ENCODE results near the gene HPS4. TPM values are rescaled to one million over a fixed set of nuclear protein-coding genes. Genes with fewer than 3 reads are reported as not detected.

Gene HPS4
- total RNA-seq, 1 donor from 2014 or later, result 95.5 TPM

- H3K4me1 Mint-ChIP-seq, result peaks cover 43% of the 10 kb centered on the region
- no peak overlapping the region for H3K27ac ChIP-seq
Measured at GRCh38 chr22:26477341-26477731, 6.2 kb downstream of the HPS4 start.

GRCh38 chr22:26476705-26477340 lies 6.8 kb downstream of the HPS4 start:
- Histone ChIP-seq H3K9ac (no peak overlapping the region), H3K27ac (no peak overlapping the region), H3K4me1 (peaks cover 10% of the 10 kb centered on the region), H3K79me2 (ENCODE audit: low read depth) (peaks cover 39% of the 10 kb centered on the region), H3F3A (ENCODE audit: low read depth) (no peaks in the 10 kb centered on the region), H3K36me3 (no peaks in the 10 kb centered on the region), H4K20me1 (ENCODE audit: low read depth) (peaks cover 4% of the 10 kb centered on the region), H3K27me3 (no peaks in the 10 kb centered on the region), H2AFZ (replicated peaks) (no peak overlapping the region), H3K4me2 (no peak overlapping the region), H3K9me3 (ENCODE audit: low read depth) (no peaks in the 10 kb centered on the region), H3K4me3 (no peak overlapping the region)
- no peak for DNase-seq (ENCODE audit: low spot score)
- Mint-ChIP-seq H3K27ac (peak overlapping the region; percentile 82), H3K36me3 (peaks cover 21% of the 10 kb centered on the region), H3K27me3 (ENCODE audit: insufficient read depth, low read depth) (peaks cover 3% of the 10 kb centered on the region), H3K4me1 (peaks cover 39% of the 10 kb centered on the region), H3K9me3 (no peaks in the 10 kb centered on the region), H3K4me3 (peak overlapping the region; percentile 44)
- TF ChIP-seq EZH2phosphoT487 (IDR thresholded peaks at IDR 0.05) (no peak), EZH2 (IDR thresholded peaks at IDR 0.05) (no peak), CTCF (IDR thresholded peaks at IDR 0.05) (no peak)

More at GRCh38 chr22:26477341-26477731, 6.2 kb downstream of the HPS4 start:
- Histone ChIP-seq H3K4me1 (peaks cover 10% of the 10 kb centered on the region), H3K27me3 (no peaks in the 10 kb centered on the region), H3K79me2 (ENCODE audit: low read depth) (peaks cover 44% of the 10 kb centered on the region), H3K9me3 (ENCODE audit: low read depth) (no peaks in the 10 kb centered on the region), H3K9ac (no peak overlapping the region), H4K20me1 (ENCODE audit: low read depth) (peaks cover 4% of the 10 kb centered on the region), H3K36me3 (no peaks in the 10 kb centered on the region), H3K4me3 (no peak overlapping the region), H2AFZ (replicated peaks) (no peak overlapping the region), H3F3A (ENCODE audit: low read depth) (no peaks in the 10 kb centered on the region), H3K4me2 (no peak overlapping the region)
- TF ChIP-seq EZH2 (IDR thresholded peaks at IDR 0.05) (no peak), EZH2phosphoT487 (IDR thresholded peaks at IDR 0.05) (no peak), CTCF (IDR thresholded peaks at IDR 0.05) (no peak)
- H3K27ac Mint-ChIP-seq, result peak overlapping the region; percentile 50
- DNase-seq (ENCODE audit: low spot score), result no peak
- H3K9me3 Mint-ChIP-seq, result no peaks in the 10 kb centered on the region
- no peak overlapping the region for H3K4me3 Mint-ChIP-seq
- peaks cover 3% of the 10 kb centered on the region for H3K27me3 Mint-ChIP-seq (ENCODE audit: insufficient read depth, low read depth)
- H3K36me3 Mint-ChIP-seq, result peaks cover 21% of the 10 kb centered on the region

GRCh38 chr22:26474682-26475081 lies 8.9 kb downstream of the HPS4 start:
- no peak for DNase-seq (ENCODE audit: low spot score)
- H3K4me1 ChIP-seq, result peaks cover 6% of the 10 kb centered on the region
- peaks cover 4% of the 10 kb centered on the region for H4K20me1 ChIP-seq (ENCODE audit: low read depth)
- peaks cover 18% of the 10 kb centered on the region for H3K79me2 ChIP-seq (ENCODE audit: low read depth)
- H3K4me3 Mint-ChIP-seq, result no peak overlapping the region
- no peak overlapping the region for H3K4me2 ChIP-seq
- peaks cover 23% of the 10 kb centered on the region for H3K4me1 Mint-ChIP-seq
- no peaks in the 10 kb centered on the region for H3K9me3 ChIP-seq (ENCODE audit: low read depth)
- no peaks in the 10 kb centered on the region for H3F3A ChIP-seq (ENCODE audit: low read depth)
- H3K36me3 Mint-ChIP-seq, result peaks cover 27% of the 10 kb centered on the region
- H3K27ac ChIP-seq, result no peak overlapping the region
- H3K9ac ChIP-seq, result no peak overlapping the region
- H3K27ac Mint-ChIP-seq, result no peak overlapping the region
- H3K9me3 Mint-ChIP-seq, result no peaks in the 10 kb centered on the region
- TF ChIP-seq CTCF (IDR thresholded peaks at IDR 0.05) (no peak), EZH2 (IDR thresholded peaks at IDR 0.05) (no peak), EZH2phosphoT487 (IDR thresholded peaks at IDR 0.05) (no peak)
- no peak overlapping the region for H2AFZ ChIP-seq (replicated peaks)
- H3K27me3 Mint-ChIP-seq (ENCODE audit: insufficient read depth, low read depth), result peaks cover 3% of the 10 kb centered on the region
- H3K36me3 ChIP-seq, result no peaks in the 10 kb centered on the region
- H3K27me3 ChIP-seq, result no peaks in the 10 kb centered on the region
- no peak overlapping the region for H3K4me3 ChIP-seq
